Colonic mucosa (tissue), 4 donors: ENCODE measurements around the gene LHX4. TPM values are rescaled to one million over a fixed set of nuclear protein-coding genes. Genes with fewer than 3 reads are reported as not detected.

ENCODE experiments used
- DNase-seq: peaks from one replicate; pipeline ENCODE4 v3.0.0-alpha.2; 2020
- H3K27ac ChIP-seq: fragments of 200-600 bp; one replicate; pipeline ENCODE4 v1.8.0; 2021
- H3K27me3 ChIP-seq: fragments of 200-600 bp; one replicate; pipeline ENCODE4 v1.8.0; 2021
- H3K36me3 ChIP-seq: fragments of 200-600 bp; one replicate; pipeline ENCODE4 v1.8.0; 2021
- H3K4me1 ChIP-seq: fragments of 200-600 bp; one replicate; pipeline ENCODE4 v1.8.0; 2021; ENCODE audit warnings: mild to moderate bottlenecking
- H3K4me3 ChIP-seq: fragments of 200-600 bp; one replicate; pipeline ENCODE4 v1.8.0; 2021
- H3K9ac ChIP-seq, 2 donors: one replicate each; pipeline ENCODE4 v1.7.0; 2013; ENCODE audit warnings: control low read depth in 2 of 2, low read depth in 2 of 2, low read length in 2 of 2
- H3K9me3 ChIP-seq: fragments of 200-600 bp; one replicate; pipeline ENCODE4 v1.8.0; 2021
- CTCF ChIP-seq: fragments of 200-600 bp; IDR thresholded peaks from one replicate; pipeline ENCODE4 v1.8.0; 2022; ENCODE audit warnings: antibody characterized with exemption, mild to moderate bottlenecking
- intact Hi-C: fragments of 100-400 bp; cut with DNase I; formaldehyde crosslinking; loops from one replicate; pipeline ENCODE4 v1.14.1; 2022
- total RNA-seq, 2 donors: library from RNA; stranded (reverse); fragmentation: NEBNext Ultra II Directional in 1 of 2; extraction: Animal tissue kit (Norgen Biotek cat#: 25700) in 1 of 2; gene quantifications; one replicate each; pipeline ENCODE4 v1.2.1, GENCODE V29; 2021
- donor health status: healthy.
- donor health status: DM: no; HTN: no; CAD: no.
- donor health status: DM: no; HTN: no; CAD: no.

Gene LHX4
- total RNA-seq, 2 donors from 2014 or later: 0.74 to 0.77 TPM

GRCh38 chr1:180247580-180247979, 17.5 kb downstream of the LHX4 start:
- H3K27me3 ChIP-seq: no peaks in the 10 kb centered on the region
- H3K4me1 ChIP-seq: no peaks in the 10 kb centered on the region
- no peaks in the 10 kb centered on the region for H3K9me3 ChIP-seq
- no peak overlapping the region for H3K4me3 ChIP-seq
- intact Hi-C loops: no loop called here
- no peak overlapping the region for H3K27ac ChIP-seq
- no peak for DNase-seq
- no peaks in the 10 kb centered on the region for H3K36me3 ChIP-seq
- TF ChIP-seq CTCF: no peak
- no peak overlapping the region for H3K9ac ChIP-seq

GRCh38 chr1:180248176-180248575, 18.1 kb downstream of the LHX4 start:
- DNase-seq: no peak
- no peaks in the 10 kb centered on the region for H3K9me3 ChIP-seq
- no peak overlapping the region for H3K9ac ChIP-seq
- intact Hi-C loops: no loop called here
- no peaks in the 10 kb centered on the region for H3K36me3 ChIP-seq
- H3K27ac ChIP-seq: no peak overlapping the region
- no peak for TF ChIP-seq CTCF
- H3K4me3 ChIP-seq: no peak overlapping the region
- H3K27me3 ChIP-seq: peaks cover 2% of the 10 kb centered on the region
- no peaks in the 10 kb centered on the region for H3K4me1 ChIP-seq

- intact Hi-C loops: no loop called here
- no peak for DNase-seq
- no peaks in the 10 kb centered on the region for H3K36me3 ChIP-seq
- H3K9ac ChIP-seq: no peak overlapping the region
- H3K4me3 ChIP-seq: no peak overlapping the region
- TF ChIP-seq CTCF: no peak
- H3K27me3 ChIP-seq: peaks cover 5% of the 10 kb centered on the region
- no peak overlapping the region for H3K27ac ChIP-seq
- H3K4me1 ChIP-seq: no peaks in the 10 kb centered on the region
- no peaks in the 10 kb centered on the region for H3K9me3 ChIP-seq
Measured at GRCh38 chr1:180248731-180249681, 18.9 kb downstream of the LHX4 start.

GRCh38 chr1:180249725-180250498, 19.8 kb downstream of the LHX4 start:
- no peak for TF ChIP-seq CTCF

GRCh38 chr1:180250499-180250770, 20.4 kb downstream of the LHX4 start:
- Histone ChIP-seq H3K9me3 (no peaks in the 10 kb centered on the region), H3K4me3 (no peak overlapping the region), H3K4me1 (no peaks in the 10 kb centered on the region), H3K27ac (no peak overlapping the region), H3K9ac (no peak overlapping the region), H3K36me3 (no peaks in the 10 kb centered on the region), H3K27me3 (peaks cover 5% of the 10 kb centered on the region)
- intact Hi-C loops: no loop called here
- no peak for DNase-seq
- TF ChIP-seq CTCF: no peak

More at GRCh38 chr1:180249725-180250498, 19.8 kb downstream of the LHX4 start:
- Histone ChIP-seq H3K9me3 (no peaks in the 10 kb centered on the region), H3K4me1 (no peaks in the 10 kb centered on the region), H3K9ac (no peak overlapping the region), H3K36me3 (no peaks in the 10 kb centered on the region), H3K4me3 (no peak overlapping the region), H3K27ac (no peak overlapping the region), H3K27me3 (peaks cover 5% of the 10 kb centered on the region)
- DNase-seq: no peak
- intact Hi-C loops: no loop called here
